Skeletal muscle tissue (tissue), 4 donors: ENCODE data around the gene UBR1. TPM values are rescaled to one million over a fixed set of nuclear protein-coding genes. Genes with fewer than 3 reads are reported as not detected.

Experiments
- H3K27ac ChIP-seq: one replicate; pipeline ENCODE4 v1.7.0; 2013; ENCODE audit warnings: mild to moderate bottlenecking, low read depth, low read length, inconsistent platforms
- H3K27me3 ChIP-seq, 3 donors: one replicate each; pipeline ENCODE4 v1.7.0; 2013; ENCODE audit warnings: low read length in 3 of 3; ENCODE audit not compliant: control insufficient read depth in 3 of 3, insufficient read depth in 3 of 3
- H3K36me3 ChIP-seq, 3 donors: one replicate each; pipeline ENCODE4 v1.7.0; 2013; ENCODE audit warnings: low read length in 3 of 3; ENCODE audit not compliant: control insufficient read depth in 3 of 3, insufficient read depth in 3 of 3
- H3K4me1 ChIP-seq, 3 donors: one replicate each; pipeline ENCODE4 v1.7.0; 2013; ENCODE audit warnings: low read length in 3 of 3, mild to moderate bottlenecking in 3 of 3; ENCODE audit not compliant: control insufficient read depth in 3 of 3, insufficient read depth in 3 of 3
- H3K4me3 ChIP-seq, 3 donors: one replicate each; pipeline ENCODE4 v1.7.0; 2013; ENCODE audit warnings: low read length in 3 of 3
- H3K9ac ChIP-seq, 3 donors: one replicate each; pipeline ENCODE4 v1.7.0; 2013; ENCODE audit warnings: low read length in 3 of 3, mild to moderate bottlenecking in 3 of 3, moderate library complexity in 2 of 3, low read depth in 1 of 3
- H3K9me3 ChIP-seq, 3 donors: one replicate each; pipeline ENCODE4 v1.7.0; 2013; ENCODE audit warnings: low read length in 3 of 3; ENCODE audit not compliant: control insufficient read depth in 3 of 3
- total RNA-seq: library from RNA; depleted of rRNA; stranded (reverse); fragments of >200 nt; gene quantifications from one replicate; pipeline ENCODE4 v1.2.3, GENCODE V29; 2014
- donor health status: Osteomylitis.

The UBR1 gene
- total RNA-seq, 1 donor from 2014 or later = 45.9 TPM

DNA sequence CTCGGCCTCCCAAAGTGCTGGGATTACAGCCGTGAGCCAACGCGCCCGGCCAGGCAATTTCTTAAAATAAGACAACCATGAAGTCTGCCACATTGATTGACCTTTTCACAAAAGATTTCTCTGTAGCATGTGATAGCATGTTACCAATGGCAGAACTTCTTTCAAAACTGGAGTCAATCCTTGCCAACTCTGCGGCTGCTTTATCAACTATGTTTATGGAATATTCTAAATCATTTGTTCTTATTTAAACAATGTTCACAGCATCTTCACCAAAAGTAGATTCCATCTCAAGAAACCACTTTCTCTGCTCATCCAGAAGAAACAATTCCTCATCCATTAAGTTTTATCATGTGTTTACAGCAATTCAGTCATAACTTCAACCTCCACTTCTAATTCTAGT lies 9.4 kb downstream of the UBR1 start:
- H3K27me3 ChIP-seq = no peaks in the 10 kb centered on the region
- peaks cover 3 to 4% (median 3%) of the 10 kb centered on the region in 3 donors for H3K4me1 ChIP-seq
- no peak overlapping the region for H3K27ac ChIP-seq
- no peak overlapping the region for H3K9ac ChIP-seq
- no peaks in the 10 kb centered on the region for H3K9me3 ChIP-seq
- no peak overlapping the region for H3K4me3 ChIP-seq
- peaks cover 4 to 11% (median 5%) of the 10 kb centered on the region in 3 donors for H3K36me3 ChIP-seq

DNA sequence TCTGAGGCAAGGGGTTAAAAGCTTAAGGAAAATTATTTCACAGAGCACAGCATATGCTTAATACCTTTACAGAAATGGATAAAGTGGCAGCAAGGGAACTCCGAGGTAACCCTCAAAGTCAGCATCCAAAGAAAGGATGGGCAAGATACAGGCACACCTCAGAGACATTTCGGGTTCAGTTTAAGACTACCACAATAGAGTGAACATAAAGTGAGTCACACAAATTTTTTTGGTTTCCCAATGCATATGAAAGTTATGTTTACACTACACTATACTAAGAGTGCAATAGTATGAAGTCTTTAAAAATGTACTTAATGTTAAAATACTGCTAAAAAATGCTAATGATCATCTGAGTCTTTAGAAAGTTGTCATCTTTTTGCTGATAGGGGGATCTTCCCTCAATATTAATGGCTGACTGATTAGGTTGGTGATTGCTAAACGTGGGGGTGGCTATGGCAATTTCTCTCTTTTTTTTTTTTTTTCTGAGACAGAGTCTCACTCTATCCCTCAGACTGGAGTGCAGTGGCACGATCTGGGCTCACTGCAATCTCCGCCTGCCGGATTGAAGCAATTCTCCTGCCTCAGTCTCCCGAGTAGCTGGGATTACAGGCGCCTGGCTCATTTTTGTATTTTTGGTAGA lies 10.0 kb downstream of the UBR1 start:
- Histone ChIP-seq H3K36me3 (peaks cover 1 to 6% (median 4%) of the 10 kb centered on the region in 3 donors), H3K27ac (no peak overlapping the region), H3K4me3 (no peak overlapping the region), H3K4me1 (peaks cover 3 to 4% (median 3%) of the 10 kb centered on the region in 3 donors), H3K9me3 (no peaks in the 10 kb centered on the region), H3K9ac (no peak overlapping the region), H3K27me3 (no peaks in the 10 kb centered on the region)

DNA sequence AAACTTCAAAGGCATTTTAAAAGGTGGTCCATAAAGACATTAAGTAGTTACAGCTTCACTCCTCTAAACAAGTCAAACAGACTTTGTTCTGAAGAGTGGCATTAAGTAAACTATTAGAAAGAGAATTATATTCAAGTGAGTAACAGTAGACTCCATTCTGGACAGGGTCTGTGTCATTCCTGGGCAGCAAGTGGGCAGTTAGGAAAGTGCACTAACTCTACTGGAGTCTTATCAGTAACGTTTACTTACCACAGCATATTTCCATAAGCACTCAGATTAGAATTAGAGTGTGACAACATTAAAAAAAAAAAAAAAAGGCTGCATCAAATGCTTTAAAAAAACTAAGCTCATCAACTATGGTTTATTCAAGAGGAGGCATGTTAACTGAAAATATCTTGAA lies 10.6 kb downstream of the UBR1 start:
- H3K4me3 ChIP-seq = no peak overlapping the region
- H3K27ac ChIP-seq = no peak overlapping the region
- H3K27me3 ChIP-seq = no peaks in the 10 kb centered on the region
- H3K9ac ChIP-seq = no peak overlapping the region
- H3K36me3 ChIP-seq = peaks cover 0 to 3% (median 3%) of the 10 kb centered on the region in 3 donors
- H3K9me3 ChIP-seq = no peaks in the 10 kb centered on the region
- peaks cover 3 to 4% (median 3%) of the 10 kb centered on the region in 3 donors for H3K4me1 ChIP-seq

DNA sequence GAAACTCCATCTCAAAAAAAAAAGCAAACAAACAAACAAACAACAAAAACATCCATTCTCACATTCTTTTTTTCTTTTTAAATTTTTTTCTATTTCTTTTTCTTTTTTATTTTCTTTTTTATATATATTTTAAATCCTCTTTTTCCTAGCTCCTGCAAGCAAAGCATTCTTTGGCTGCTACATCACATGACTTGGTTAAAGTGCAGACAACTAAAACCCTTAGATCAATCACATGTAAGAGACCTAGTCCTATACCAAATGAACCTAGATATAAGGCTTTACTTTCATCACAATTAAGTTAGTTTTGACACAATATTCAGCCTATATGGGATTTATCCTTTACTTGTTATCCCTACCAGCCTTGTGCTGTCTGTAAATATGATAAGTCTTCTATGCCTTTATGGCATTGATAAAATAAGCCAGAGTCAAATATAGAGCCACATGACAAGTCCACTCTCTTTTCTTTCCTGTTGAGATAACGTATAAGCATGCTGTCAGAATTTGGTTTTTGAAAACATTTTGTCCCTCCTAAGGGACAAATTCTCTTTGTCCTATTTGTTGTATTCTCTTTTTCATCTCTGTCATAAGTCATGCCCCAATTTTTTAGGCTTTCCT lies 11.3 kb downstream of the UBR1 start:
- H3K27ac ChIP-seq = no peak overlapping the region
- H3K36me3 ChIP-seq = no peaks in the 10 kb centered on the region
- no peaks in the 10 kb centered on the region for H3K9me3 ChIP-seq
- H3K9ac ChIP-seq = no peak overlapping the region
- H3K4me3 ChIP-seq = no peak overlapping the region
- no peaks in the 10 kb centered on the region for H3K27me3 ChIP-seq
- peaks cover 3 to 4% (median 3%) of the 10 kb centered on the region in 3 donors for H3K4me1 ChIP-seq

DNA sequence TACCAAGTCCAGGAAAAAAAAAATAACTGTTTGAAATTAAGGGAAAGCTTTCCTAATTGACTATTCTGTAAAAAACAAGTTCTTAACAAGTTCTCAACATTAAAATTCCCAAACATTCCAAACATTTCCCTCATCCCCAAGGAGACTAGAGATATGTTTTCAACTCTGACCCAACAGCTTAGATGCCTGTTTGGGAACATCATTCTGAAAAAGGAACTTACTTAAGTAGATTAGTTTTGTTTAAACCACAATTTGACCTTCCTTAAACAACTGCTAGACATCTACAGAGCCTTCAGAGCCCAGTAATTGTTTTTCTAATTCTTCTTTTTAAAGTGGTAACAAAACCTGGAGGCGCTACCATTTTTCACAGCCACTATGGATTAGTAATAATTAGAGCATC lies 12.8 kb downstream of the UBR1 start:
- Histone ChIP-seq H3K4me1 (peaks cover 3 to 4% (median 3%) of the 10 kb centered on the region in 3 donors), H3K27ac (no peak overlapping the region)

DNA sequence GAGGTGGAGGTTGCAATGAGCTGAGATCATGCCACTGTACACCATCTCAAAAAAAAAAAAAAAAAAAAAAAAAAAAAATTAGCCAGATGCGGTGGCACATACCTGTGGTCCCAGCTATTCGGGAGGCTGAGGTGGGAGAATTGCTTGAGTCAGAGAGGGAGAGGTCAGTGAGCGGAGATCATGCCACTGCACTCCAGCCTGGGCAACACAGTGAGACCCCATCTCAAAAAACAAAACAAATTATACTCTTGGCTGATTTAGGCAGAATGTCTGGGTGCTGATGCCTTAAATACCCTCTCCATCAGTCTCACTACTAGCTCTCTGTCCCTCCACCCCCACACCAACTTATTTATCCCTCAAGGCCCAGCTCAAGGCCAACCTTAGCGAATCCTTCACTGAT lies 14.0 kb downstream of the UBR1 start:
- H3K9me3 ChIP-seq = no peaks in the 10 kb centered on the region
- no peak overlapping the region for H3K4me3 ChIP-seq
- no peak overlapping the region for H3K9ac ChIP-seq
- no peaks in the 10 kb centered on the region for H3K27me3 ChIP-seq
- H3K27ac ChIP-seq = no peak overlapping the region
- peaks cover 3 to 4% (median 3%) of the 10 kb centered on the region in 3 donors for H3K4me1 ChIP-seq
- no peaks in the 10 kb centered on the region for H3K36me3 ChIP-seq

More for the DNA sequence above, 12.8 kb downstream of the UBR1 start:
- Histone ChIP-seq H3K27me3 (no peaks in the 10 kb centered on the region), H3K4me3 (no peak overlapping the region), H3K9me3 (no peaks in the 10 kb centered on the region), H3K9ac (no peak overlapping the region), H3K36me3 (no peaks in the 10 kb centered on the region)

DNA sequence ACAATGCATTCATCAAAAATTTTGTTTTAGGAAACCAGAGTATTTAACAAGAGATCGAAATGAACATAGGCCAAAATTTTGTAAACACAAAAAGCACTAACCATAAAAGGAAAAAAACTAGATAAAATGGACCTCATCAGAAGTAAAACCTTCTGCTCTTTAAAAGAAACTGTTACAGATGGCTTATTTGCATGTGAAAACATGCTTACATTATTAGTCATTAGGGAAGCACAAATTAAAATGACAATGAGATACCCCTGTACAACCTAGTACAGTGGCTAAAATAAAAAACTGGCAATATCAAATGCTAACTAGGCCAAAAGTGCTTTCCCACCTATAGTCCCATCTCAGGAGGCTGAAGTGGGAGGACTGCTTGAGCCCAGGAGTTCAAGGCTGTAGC lies 19.3 kb downstream of the UBR1 start:
- Histone ChIP-seq H3K27me3 (no peaks in the 10 kb centered on the region), H3K4me3 (no peak overlapping the region), H3K9me3 (no peaks in the 10 kb centered on the region), H3K27ac (no peak overlapping the region), H3K36me3 (peaks cover 0 to 18% (median 16%) of the 10 kb centered on the region in 3 donors), H3K9ac (no peak overlapping the region), H3K4me1 (no peaks in the 10 kb centered on the region)

DNA sequence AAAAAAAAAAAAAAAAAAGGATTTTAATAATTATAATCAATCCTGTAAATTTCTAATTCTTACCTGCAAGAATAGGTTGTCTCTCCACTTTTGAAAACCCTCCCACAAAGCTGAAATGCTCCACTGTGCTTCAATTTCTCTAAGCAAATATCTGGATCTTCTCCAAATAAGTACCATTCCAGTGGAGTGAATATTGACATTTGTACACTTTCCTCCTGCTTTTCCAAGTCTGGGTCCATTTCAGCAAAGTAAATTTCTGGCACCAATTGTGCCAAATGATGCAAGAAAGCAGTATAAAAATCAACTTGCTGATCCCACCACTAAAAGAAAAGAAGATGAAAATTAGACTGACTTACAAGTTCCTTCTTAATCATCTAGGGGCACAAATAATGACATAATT lies 19.9 kb downstream of the UBR1 start:
- Histone ChIP-seq H3K4me1 (no peaks in the 10 kb centered on the region), H3K4me3 (no peak overlapping the region), H3K27ac (no peak overlapping the region), H3K27me3 (no peaks in the 10 kb centered on the region), H3K36me3 (peaks cover under 1 to 19% (median 18%) of the 10 kb centered on the region in 3 donors), H3K9ac (no peak overlapping the region), H3K9me3 (no peaks in the 10 kb centered on the region)

DNA sequence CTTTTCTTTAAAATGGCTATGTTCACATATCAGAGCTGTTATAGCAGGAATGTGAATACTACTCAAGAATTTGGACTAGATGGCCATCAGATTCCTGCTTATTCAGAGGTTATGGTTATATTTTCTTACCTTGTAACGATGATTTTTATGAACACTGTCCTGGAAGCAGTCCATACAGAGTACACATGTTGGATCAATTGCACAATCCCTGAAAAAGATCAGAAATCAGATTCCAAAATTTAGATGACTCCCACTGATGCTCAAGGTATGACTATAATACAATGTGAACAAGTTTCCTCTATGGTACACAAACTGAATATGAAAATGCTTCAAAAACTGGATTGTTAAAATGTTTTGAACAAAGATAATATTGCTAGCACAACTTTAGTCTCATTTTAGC lies 23.3 kb downstream of the UBR1 start:
- no peak overlapping the region for H3K9ac ChIP-seq
- H3K9me3 ChIP-seq = no peaks in the 10 kb centered on the region
- peaks cover 3 to 19% (median 18%) of the 10 kb centered on the region in 3 donors for H3K36me3 ChIP-seq
- no peaks in the 10 kb centered on the region for H3K4me1 ChIP-seq
- H3K27me3 ChIP-seq = no peaks in the 10 kb centered on the region
- H3K4me3 ChIP-seq = no peak overlapping the region
- H3K27ac ChIP-seq = no peak overlapping the region

DNA sequence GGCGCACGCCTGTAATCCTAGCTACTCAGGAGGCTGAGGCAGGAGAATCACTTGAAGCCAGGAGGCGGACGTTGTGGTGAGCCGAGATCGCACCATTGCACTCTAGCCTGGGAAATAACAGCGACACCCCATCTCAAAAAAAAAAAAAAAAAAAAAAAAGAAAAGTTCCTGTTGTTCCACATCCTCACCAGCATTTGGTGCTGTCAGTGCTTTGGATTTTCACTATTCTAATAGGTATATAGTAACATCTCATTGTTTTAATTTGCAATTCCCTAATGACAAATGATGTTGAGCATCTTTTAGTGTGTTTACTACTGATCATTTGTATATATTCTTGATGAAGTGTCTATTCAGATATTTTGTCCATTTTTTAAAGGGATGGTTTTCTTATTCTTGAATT lies 24.6 kb downstream of the UBR1 start:
- peaks cover 3 to 19% (median 18%) of the 10 kb centered on the region in 3 donors for H3K36me3 ChIP-seq
- no peak overlapping the region for H3K9ac ChIP-seq

More for the DNA sequence above, 24.6 kb downstream of the UBR1 start:
- no peaks in the 10 kb centered on the region for H3K4me1 ChIP-seq
- no peaks in the 10 kb centered on the region for H3K9me3 ChIP-seq
- no peaks in the 10 kb centered on the region for H3K27me3 ChIP-seq
- no peak overlapping the region for H3K4me3 ChIP-seq
- no peak overlapping the region for H3K27ac ChIP-seq
